ENCODE measurements around the gene RBM8A.

RBM8A gene

GRCh38 chr1:145871994-145872924, 55.0 kb downstream of the RBM8A start:
- no peak for DNase-seq

All from NCI-H1417 (cell line).